Measurements from ENCODE around the gene VPS50.

The VPS50 gene

GRCh38 chr7:93298671-93299070, 66.5 kb downstream of the VPS50 start:
- H3K4me3 ChIP-seq (replicated peaks; ENCODE audit: low read depth, low read length) = no peak overlapping the region
- TF ChIP-seq, protein P1, sequence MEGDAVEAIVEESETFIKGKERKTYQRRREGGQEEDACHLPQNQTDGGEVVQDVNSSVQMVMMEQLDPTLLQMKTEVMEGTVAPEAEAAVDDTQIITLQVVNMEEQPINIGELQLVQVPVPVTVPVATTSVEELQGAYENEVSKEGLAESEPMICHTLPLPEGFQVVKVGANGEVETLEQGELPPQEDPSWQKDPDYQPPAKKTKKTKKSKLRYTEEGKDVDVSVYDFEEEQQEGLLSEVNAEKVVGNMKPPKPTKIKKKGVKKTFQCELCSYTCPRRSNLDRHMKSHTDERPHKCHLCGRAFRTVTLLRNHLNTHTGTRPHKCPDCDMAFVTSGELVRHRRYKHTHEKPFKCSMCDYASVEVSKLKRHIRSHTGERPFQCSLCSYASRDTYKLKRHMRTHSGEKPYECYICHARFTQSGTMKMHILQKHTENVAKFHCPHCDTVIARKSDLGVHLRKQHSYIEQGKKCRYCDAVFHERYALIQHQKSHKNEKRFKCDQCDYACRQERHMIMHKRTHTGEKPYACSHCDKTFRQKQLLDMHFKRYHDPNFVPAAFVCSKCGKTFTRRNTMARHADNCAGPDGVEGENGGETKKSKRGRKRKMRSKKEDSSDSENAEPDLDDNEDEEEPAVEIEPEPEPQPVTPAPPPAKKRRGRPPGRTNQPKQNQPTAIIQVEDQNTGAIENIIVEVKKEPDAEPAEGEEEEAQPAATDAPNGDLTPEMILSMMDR (IDR thresholded peaks at IDR 0.05; ENCODE audit: low read length, missing control alignments) = no peak
- peak; percentile 35 for DNase-seq (ENCODE audit: low read depth)

DNA sequence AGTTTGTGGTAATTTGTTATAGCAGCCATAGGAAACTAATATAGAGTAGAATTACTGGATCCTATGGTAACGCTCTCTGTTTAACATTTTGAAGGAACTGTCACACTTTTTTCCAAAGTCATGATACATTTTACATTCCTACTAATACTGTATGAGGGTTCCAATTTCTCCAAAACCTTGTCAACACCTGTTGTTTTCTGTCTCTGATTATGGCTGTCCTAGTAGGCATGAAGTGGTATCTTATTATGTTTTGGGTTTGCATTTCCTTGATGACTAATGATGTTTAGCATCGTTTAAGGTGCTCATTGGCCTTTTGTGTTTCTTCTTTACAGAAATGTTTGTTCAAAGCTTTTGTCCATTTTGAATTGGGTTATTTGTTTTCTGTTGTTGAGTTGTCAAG, 69.6 kb downstream of the VPS50 start:
- no peak for DNase-seq (ENCODE audit: low read depth)
- TF ChIP-seq, protein P1 (IDR thresholded peaks at IDR 0.05; ENCODE audit: low read length, missing control alignments) = no peak
- no peak overlapping the region for H3K4me3 ChIP-seq (replicated peaks; ENCODE audit: low read depth, low read length)

- TF ChIP-seq, protein P1 (IDR thresholded peaks at IDR 0.05; ENCODE audit: low read length, missing control alignments) = no peak
- DNase-seq (ENCODE audit: low read depth) = peak; percentile 65
These were observed 75.0 kb downstream of the VPS50 start for GRCh38 chr7:93307131-93307660.

GRCh38 chr7:93307943-93308342, 75.8 kb downstream of the VPS50 start:
- H3K4me3 ChIP-seq (replicated peaks; ENCODE audit: low read depth, low read length) = no peak overlapping the region
- TF ChIP-seq, protein P1 (IDR thresholded peaks at IDR 0.05; ENCODE audit: low read length, missing control alignments) = no peak
- no peak for DNase-seq (ENCODE audit: low read depth)

More at GRCh38 chr7:93307131-93307660, 75.0 kb downstream of the VPS50 start:
- no peak overlapping the region for H3K4me3 ChIP-seq (replicated peaks; ENCODE audit: low read depth, low read length)

DNA sequence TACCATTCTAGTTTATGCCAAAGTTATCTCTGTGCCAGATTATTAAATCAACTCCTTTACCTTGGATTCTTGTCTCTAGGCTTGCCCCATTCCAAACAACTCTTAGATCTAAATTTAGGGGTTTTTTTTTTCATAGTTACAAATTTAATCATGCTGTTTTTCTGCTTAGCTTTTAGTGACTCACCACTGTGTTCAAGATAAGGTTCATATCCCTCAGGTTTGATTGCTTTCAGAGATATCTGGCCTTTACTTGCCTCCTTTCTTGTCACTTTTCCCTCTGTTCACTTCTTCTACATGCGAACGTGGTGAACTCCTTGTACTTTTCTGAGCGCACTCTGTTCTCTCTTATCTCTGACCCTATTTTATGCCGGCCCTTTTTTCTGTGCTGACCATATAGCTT, 78.2 kb downstream of the VPS50 start:
- TF ChIP-seq, protein P1 (IDR thresholded peaks at IDR 0.05; ENCODE audit: low read length, missing control alignments) = no peak

GRCh38 chr7:93314449-93314848, 82.3 kb downstream of the VPS50 start:
- DNase-seq (ENCODE audit: low read depth) = no peak
- TF ChIP-seq, protein P1 (IDR thresholded peaks at IDR 0.05; ENCODE audit: low read length, missing control alignments) = no peak
- H3K4me3 ChIP-seq (replicated peaks; ENCODE audit: low read depth, low read length) = no peak overlapping the region

More for the DNA sequence above, 78.2 kb downstream of the VPS50 start:
- H3K4me3 ChIP-seq (replicated peaks; ENCODE audit: low read depth, low read length) = no peak overlapping the region
- DNase-seq (ENCODE audit: low read depth) = no peak

- TF ChIP-seq, protein P1 (IDR thresholded peaks at IDR 0.05; ENCODE audit: low read length, missing control alignments) = no peak
- DNase-seq (ENCODE audit: low read depth) = no peak
- H3K4me3 ChIP-seq (replicated peaks; ENCODE audit: low read depth, low read length) = no peak overlapping the region
These were observed 83.7 kb downstream of the VPS50 start for GRCh38 chr7:93315896-93316295.
